Heart right ventricle (tissue), 16 donors: Measurements from ENCODE around the gene IFNL4. TPM values are rescaled to one million over a fixed set of nuclear protein-coding genes. Genes with fewer than 3 reads are reported as not detected.

Experiments used
- ATAC-seq, 8 donors: fragments of 200-7000 bp; cut with Tn5 transposase; one replicate each; pipeline ENCODE4 v1.9.1; 2020; ENCODE audit warnings: mild to moderate bottlenecking in 8 of 8, moderate library complexity in 8 of 8, moderate number of reproducible peaks in 1 of 8
- DNase-seq, 2 donors: peaks; one replicate each; pipeline ENCODE4 v3.0.0-alpha.2; 2020
- H3K27ac ChIP-seq, 10 donors: fragments of 200-600 bp; sonication (generic) in 2 of 10; one replicate each; pipeline versions ENCODE4 v1.5.0 to v1.8.0; 2020 to 2022; ENCODE audit warnings: mild to moderate bottlenecking in 3 of 10
- H3K27me3 ChIP-seq, 7 donors: fragments of 200-600 bp; one replicate each; pipeline ENCODE4 v1.8.0; 2021 to 2022; ENCODE audit warnings: mild to moderate bottlenecking in 2 of 7
- H3K36me3 ChIP-seq, 9 donors: fragments of 200-600 bp; sonication (generic) in 1 of 9; one replicate each; pipeline versions ENCODE4 v1.5.0 to v1.8.0; 2020 to 2022; ENCODE audit warnings: mild to moderate bottlenecking in 2 of 9
- H3K4me1 ChIP-seq, 9 donors: fragments of 200-600 bp; sonication (generic) in 1 of 9; one replicate each; pipeline versions ENCODE4 v1.5.0 to v1.8.0; 2020 to 2022; ENCODE audit warnings: mild to moderate bottlenecking in 4 of 9
- H3K4me3 ChIP-seq, 10 donors: fragments of 200-600 bp; sonication (generic) in 2 of 10; one replicate each; pipeline versions ENCODE4 v1.5.0 to v1.8.0; 2020 to 2022; ENCODE audit warnings: mild to moderate bottlenecking in 7 of 10, moderate library complexity in 2 of 10
- H3K9me3 ChIP-seq, 11 donors: fragments of 200-600 bp in 10 of 11; sonication (generic) in 2 of 11; one replicate each; pipeline versions ENCODE4 v1.5.0 to v1.8.0; 2013 to 2022; ENCODE audit warnings: mild to moderate bottlenecking in 2 of 11, control low read depth in 1 of 11, moderate library complexity in 1 of 11
- WGBS, 2 donors: extraction: QIAGEN DNeasy Blood & Tissue Kit; methylation state at CpG; one replicate each; pipeline ENCODE4 v1.1.7; 2013; ENCODE audit warnings: inconsistent platforms in 1 of 2; 5-methylcytosine and 5-hydroxymethylcytosine counted together
- intact Hi-C, 10 donors: fragments of 100-400 bp; cut with DNase I; formaldehyde crosslinking; loops; one replicate each; pipeline versions ENCODE4 v1.11.1 to v1.14.2; 2022
- polyA plus RNA-seq, 2 donors: library from polyadenylated mRNA; stranded (reverse); fragments of 200-250 nt; gene quantifications; one replicate each; pipeline ENCODE4 v1.2.3, GENCODE V29; 2013
- total RNA-seq, 10 donors: library from RNA; stranded (reverse); fragmentation: NEBNext Ultra II Directional in 3 of 10; extraction: Animal tissue kit (Norgen Biotek cat#: 25700) in 3 of 10; gene quantifications; one replicate each; pipeline versions ENCODE4 v1.2.1 to v1.2.4, GENCODE V29; 2021 to 2023
- TF ChIP-seq, protein P1 (sequence below), 9 donors: fragments of 200-600 bp; sonication (generic) in 2 of 9; IDR thresholded peaks; one replicate each; pipeline versions ENCODE4 v1.5.0 to v1.8.0; 2021 to 2022; ENCODE audit warnings: antibody characterized with exemption in 9 of 9, mild to moderate bottlenecking in 5 of 9, moderate library complexity in 1 of 9
- donor health status: Arrhythmogenic right ventricular cardiomyopathy.
- donor health status: ischemic (EF 13 %, LVEDD 7.1; RV severe dilation, severe dysfunction).
- donor health status: healthy with polysubstance abuse.
- donor health status: DM: no; HTN: yes; CAD: no.
- donor health status: DM: no; HTN: no; CAD: no.
- donor health status: ischemic (EF 25% LVEDD 6.9; RV normal size, moderate dysfunction).
- donor health status: ischemic (EF 25% LVEDD 5.7; RV mildly dilated, moderate dysfunction).
- donor health status: healthy.
- donor health status: DM: yes; HTN: yes; CAD: no.
- donor health status: Ischemic cardiomyopathy.
- donor health status: ischemic (EF 35%, LVEDD 5.7; RV mildly dilated, moderate dysfunction).
- donor health status: nonischemic (EF 11% LVEDD 7.7; RV severe dilation, severe dysfunction).
- donor health status: DM: yes; HTN: yes; CAD: no.
- donor health status: PGD.
- donor health status: ischemic (EF 29% LVEDD 5.4; RV normal size, mild dysfunction).
- donor health status: nonischemic (EF 23%, LVEDD 6.1; RV moderate dilation, normal function).

The IFNL4 gene
- total and polyA plus RNA-seq, 12 donors: not detected

DNA sequence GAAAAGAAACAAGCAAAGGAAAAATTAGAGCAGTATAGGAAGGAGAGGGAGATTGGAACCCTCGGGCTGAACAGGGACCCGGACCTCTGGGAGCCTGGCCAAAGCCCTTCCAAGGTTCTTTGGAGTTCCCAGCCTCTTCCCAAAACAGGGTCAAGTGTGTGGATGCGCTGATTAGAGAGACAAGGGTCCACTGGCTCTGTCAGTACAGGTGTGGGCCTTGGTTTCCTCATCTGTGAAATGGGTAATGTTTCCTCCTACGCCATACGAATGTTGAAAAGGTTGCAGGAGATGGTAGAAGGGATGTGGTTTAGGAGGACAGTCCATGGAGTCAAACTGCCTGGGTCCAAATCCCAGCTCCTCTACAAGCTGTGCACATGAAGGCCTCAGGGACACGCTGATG lies 42.5 kb downstream of the IFNL4 start:
- H3K27ac ChIP-seq: no peak overlapping the region
- no peaks in the 10 kb centered on the region for H3K36me3 ChIP-seq
- no peaks in the 10 kb centered on the region for H3K4me1 ChIP-seq
- TF ChIP-seq, protein P1, sequence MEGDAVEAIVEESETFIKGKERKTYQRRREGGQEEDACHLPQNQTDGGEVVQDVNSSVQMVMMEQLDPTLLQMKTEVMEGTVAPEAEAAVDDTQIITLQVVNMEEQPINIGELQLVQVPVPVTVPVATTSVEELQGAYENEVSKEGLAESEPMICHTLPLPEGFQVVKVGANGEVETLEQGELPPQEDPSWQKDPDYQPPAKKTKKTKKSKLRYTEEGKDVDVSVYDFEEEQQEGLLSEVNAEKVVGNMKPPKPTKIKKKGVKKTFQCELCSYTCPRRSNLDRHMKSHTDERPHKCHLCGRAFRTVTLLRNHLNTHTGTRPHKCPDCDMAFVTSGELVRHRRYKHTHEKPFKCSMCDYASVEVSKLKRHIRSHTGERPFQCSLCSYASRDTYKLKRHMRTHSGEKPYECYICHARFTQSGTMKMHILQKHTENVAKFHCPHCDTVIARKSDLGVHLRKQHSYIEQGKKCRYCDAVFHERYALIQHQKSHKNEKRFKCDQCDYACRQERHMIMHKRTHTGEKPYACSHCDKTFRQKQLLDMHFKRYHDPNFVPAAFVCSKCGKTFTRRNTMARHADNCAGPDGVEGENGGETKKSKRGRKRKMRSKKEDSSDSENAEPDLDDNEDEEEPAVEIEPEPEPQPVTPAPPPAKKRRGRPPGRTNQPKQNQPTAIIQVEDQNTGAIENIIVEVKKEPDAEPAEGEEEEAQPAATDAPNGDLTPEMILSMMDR (IDR thresholded peaks at IDR 0.05): no peak
- ATAC-seq (no peak), DNase-seq (no peak)
- no peak overlapping the region for H3K4me3 ChIP-seq
- 89 to 91% methylated on average over 6 of the region's 6 CpGs for WGBS, 2 donors
- intact Hi-C loops: no loop called here
- no peaks in the 10 kb centered on the region for H3K9me3 ChIP-seq
- peaks cover 8 to 83% (median 66%) of the 10 kb centered on the region in 7 donors for H3K27me3 ChIP-seq

DNA sequence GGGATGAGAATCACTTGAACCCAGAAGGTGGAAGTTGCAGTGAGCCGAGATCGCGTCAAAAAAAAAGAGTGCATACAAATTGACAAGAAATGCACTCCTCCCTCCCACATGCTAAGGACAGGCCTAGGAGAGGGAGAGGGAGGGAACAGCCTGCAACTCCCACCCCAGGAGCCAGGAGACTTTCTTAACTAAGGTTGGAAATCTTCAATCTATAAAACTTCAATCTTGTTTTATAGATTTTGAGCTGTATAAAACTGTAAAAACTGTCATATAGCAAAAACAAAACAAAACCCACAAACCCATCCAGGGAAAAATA lies 43.2 kb downstream of the IFNL4 start:
- H3K27ac ChIP-seq: no peak overlapping the region
- H3K4me3 ChIP-seq: no peak overlapping the region
- DNase-seq (no peak), ATAC-seq (no peak)
- peaks cover 8 to 88% (median 74%) of the 10 kb centered on the region in 7 donors for H3K27me3 ChIP-seq
- no peaks in the 10 kb centered on the region for H3K4me1 ChIP-seq
- no peaks in the 10 kb centered on the region for H3K9me3 ChIP-seq
- H3K36me3 ChIP-seq: no peaks in the 10 kb centered on the region
- TF ChIP-seq, protein P1 (IDR thresholded peaks at IDR 0.05): no peak
- WGBS, 2 donors: 66 to 79% methylated on average over 3 of the region's 3 CpGs
- intact Hi-C loops: no loop called here

DNA sequence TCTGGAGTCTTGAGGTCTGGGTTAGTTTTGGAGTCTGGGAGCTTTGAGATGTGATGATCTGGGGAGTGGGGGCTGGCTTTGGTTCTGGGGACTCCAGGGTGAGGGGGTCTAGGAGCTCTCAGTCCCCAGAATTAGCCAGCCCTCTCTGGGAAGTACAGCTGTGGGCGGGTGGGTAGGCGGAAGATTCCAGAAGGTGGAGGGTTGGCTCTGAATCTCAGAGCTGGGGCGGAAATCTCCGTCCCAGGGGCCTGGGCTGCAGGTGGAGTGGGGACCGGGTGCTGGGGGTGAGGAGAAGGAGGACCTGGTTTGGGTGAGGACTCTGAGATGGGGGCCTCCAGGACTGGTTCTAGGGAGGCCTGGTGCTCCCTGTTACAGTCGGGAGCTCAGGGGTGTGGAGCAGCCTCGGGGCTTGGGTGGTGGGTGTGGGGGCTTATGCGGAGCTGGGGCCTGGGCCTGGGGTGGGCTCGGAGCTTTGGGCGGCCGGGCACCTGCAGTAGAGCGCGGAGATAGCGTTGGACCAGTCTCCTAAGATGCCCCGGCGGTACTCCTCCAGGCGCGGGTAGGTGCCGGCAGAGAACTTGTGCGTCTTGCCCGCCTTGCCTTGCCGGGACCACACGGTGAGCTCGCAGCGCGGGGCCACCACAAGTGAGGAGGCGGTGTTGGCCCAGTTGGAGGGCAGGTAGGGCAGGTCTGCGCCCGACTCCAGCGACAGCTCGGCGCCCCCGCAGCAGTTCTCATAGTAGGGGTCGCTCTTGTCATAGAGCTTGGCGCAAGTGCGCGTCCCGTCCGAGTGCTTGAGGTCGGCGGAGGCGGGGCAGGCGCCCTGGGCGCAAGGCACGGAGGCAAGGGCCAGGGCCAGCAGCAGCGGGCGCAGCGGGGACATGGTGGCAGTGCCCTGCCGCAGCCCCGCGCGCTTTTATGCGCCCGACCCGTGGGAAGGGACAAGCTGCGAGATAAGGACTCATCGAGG lies 45.0 kb downstream of the IFNL4 start, which contains the start of gene SYCN:
Gene SYCN, minus strand, starts transcription at position 892 of the 970 bp plus-strand sequence. Its CDS starts 9 bp downstream, at position 883.
- 19 to 20% methylated on average over 57 of the region's 57 CpGs for WGBS, 2 donors
- Histone ChIP-seq H3K27me3 (peaks cover 8 to 99% (median 91%) of the 10 kb centered on the region in 7 donors), H3K4me3 (no peak within 1 kb of the TSS), H3K27ac (no peak within 1 kb of the TSS), H3K9me3 (no peaks in the 10 kb centered on the region), H3K36me3 (no peaks in the 10 kb centered on the region), H3K4me1 (no peaks in the 10 kb centered on the region)
- TF ChIP-seq, protein P1 (IDR thresholded peaks at IDR 0.05): no peak
- DNase-seq (no peak), ATAC-seq (no peak)
- intact Hi-C loops: no loop called here

DNA sequence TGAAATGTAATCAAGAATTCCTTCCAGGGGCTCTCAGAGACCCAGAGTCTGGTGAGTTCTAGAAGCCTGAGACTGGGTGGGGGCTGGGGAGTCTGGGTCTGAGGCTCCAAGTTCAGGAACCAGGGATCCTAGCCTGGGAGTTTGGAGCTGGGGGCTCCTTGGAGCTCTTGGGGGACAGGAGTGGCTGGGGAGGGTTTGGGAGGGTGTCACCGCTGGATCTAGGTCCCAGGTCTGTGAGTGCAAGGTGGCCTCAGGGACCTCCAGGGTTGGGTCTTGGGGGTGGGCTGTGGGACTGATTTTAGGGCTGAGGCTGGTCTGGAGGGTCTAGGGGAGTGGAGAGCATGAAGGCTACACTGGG lies 45.7 kb downstream of the IFNL4 start:
- intact Hi-C loops: no loop called here
- TF ChIP-seq, protein P1 (IDR thresholded peaks at IDR 0.05): no peak
- Histone ChIP-seq H3K27me3 (peaks cover 8 to 99% (median 93%) of the 10 kb centered on the region in 7 donors), H3K4me1 (no peaks in the 10 kb centered on the region), H3K27ac (no peak overlapping the region), H3K9me3 (no peaks in the 10 kb centered on the region), H3K4me3 (no peak overlapping the region), H3K36me3 (no peaks in the 10 kb centered on the region)
- 80 to 97% methylated on average over 1 of the region's 1 CpG for WGBS, 2 donors
- DNase-seq (no peak), ATAC-seq (no peak)
